H9 (cell line): ENCODE data around the gene HSPBP1. TPM values are rescaled to one million over a fixed set of nuclear protein-coding genes. Genes with fewer than 3 reads are reported as not detected.
A peak's percentile ranks its signal among the peaks of the same experiment; 100 is the strongest.

Experiments
- DNase-seq: peaks from one replicate; pipeline ENCODE4 v3.0.0-alpha.2; 2017
- H2AFZ ChIP-seq: one replicate; pipeline ENCODE4 v1.6.1; 2013; ENCODE audit warnings: mild to moderate bottlenecking, low read length, control low read depth, moderate library complexity
- H2AK5ac ChIP-seq: 2 replicates; pipeline ENCODE4 v1.6.1; 2013; ENCODE audit warnings: low read length, control low read depth, mixed read lengths; ENCODE audit not compliant: insufficient read length
- H2BK120ac ChIP-seq: one replicate; pipeline ENCODE4 v1.6.1; 2013; ENCODE audit warnings: low read depth, mild to moderate bottlenecking, low read length, control low read depth, inconsistent platforms; ENCODE audit not compliant: poor library complexity, severe bottlenecking
- H2BK12ac ChIP-seq: 2 replicates; pipeline ENCODE4 v1.6.1; 2013; ENCODE audit warnings: low read length, control low read depth, mixed read lengths, low read depth; ENCODE audit not compliant: insufficient read length
- H2BK15ac ChIP-seq: 2 replicates; pipeline ENCODE4 v1.6.1; 2013; ENCODE audit warnings: low read depth, low read length, control low read depth
- H2BK20ac ChIP-seq: one replicate; pipeline ENCODE4 v1.6.1; 2013; ENCODE audit warnings: low read depth, mild to moderate bottlenecking, low read length, control low read depth, inconsistent platforms; ENCODE audit not compliant: poor library complexity, severe bottlenecking
- H2BK5ac ChIP-seq: 2 replicates; pipeline ENCODE4 v1.6.1; 2013; ENCODE audit warnings: low read length, control low read depth, mixed read lengths; ENCODE audit not compliant: insufficient read length
- H3K14ac ChIP-seq: 2 replicates; pipeline ENCODE4 v1.6.1; 2013; ENCODE audit warnings: low read length, control low read depth; ENCODE audit not compliant: insufficient read depth
- H3K18ac ChIP-seq: 2 replicates; pipeline ENCODE4 v1.6.1; 2013; ENCODE audit warnings: low read depth, mild to moderate bottlenecking, mixed read lengths, low read length, control low read depth; ENCODE audit not compliant: insufficient read length
- H3K23ac ChIP-seq: 2 replicates; pipeline ENCODE4 v1.6.1; 2013; ENCODE audit warnings: low read length, control low read depth, mixed read lengths, low read depth; ENCODE audit not compliant: insufficient read length
- H3K23me2 ChIP-seq: 2 replicates; pipeline ENCODE4 v1.6.1; 2013; ENCODE audit warnings: low read depth, mild to moderate bottlenecking, mixed read lengths, low read length, control low read depth; ENCODE audit not compliant: insufficient read length, poor library complexity, severe bottlenecking
- H3K27ac ChIP-seq: 2 replicates; pipeline ENCODE4 v1.5.1; 2013; ENCODE audit warnings: low read length, control low read depth, mixed read lengths, low read depth; ENCODE audit not compliant: insufficient read length
- H3K27me3 ChIP-seq: 2 replicates; pipeline ENCODE4 v1.6.1; 2013; ENCODE audit warnings: low read length, control low read depth, inconsistent platforms; ENCODE audit not compliant: insufficient read depth
- H3K4ac ChIP-seq: 2 replicates; pipeline ENCODE4 v1.6.1; 2013; ENCODE audit warnings: low read depth, mild to moderate bottlenecking, control low read depth, inconsistent platforms, low read length, moderate library complexity
- H3K4me1 ChIP-seq: 2 replicates; pipeline ENCODE4 v1.6.1; 2013; ENCODE audit warnings: low read length, control low read depth, inconsistent platforms; ENCODE audit not compliant: insufficient read depth
- H3K4me2 ChIP-seq: 2 replicates; pipeline ENCODE4 v1.6.1; 2013; ENCODE audit warnings: low read length, control low read depth, mixed read lengths; ENCODE audit not compliant: insufficient read length, insufficient read depth
- H3K56ac ChIP-seq: 2 replicates; pipeline ENCODE4 v1.6.1; 2013; ENCODE audit warnings: low read depth, mild to moderate bottlenecking, mixed read lengths, low read length, control low read depth; ENCODE audit not compliant: insufficient read length
- H3K79me1 ChIP-seq: 2 replicates; pipeline ENCODE4 v1.6.1; 2013; ENCODE audit warnings: low read depth, mild to moderate bottlenecking, moderate library complexity, low read length, control low read depth, inconsistent platforms; ENCODE audit not compliant: insufficient read depth, poor library complexity, severe bottlenecking
- H3K79me2 ChIP-seq: 2 replicates; pipeline ENCODE4 v1.6.1; 2013; ENCODE audit warnings: low read length, control low read depth, inconsistent platforms; ENCODE audit not compliant: insufficient read depth
- H3K9ac ChIP-seq: 2 replicates; pipeline ENCODE4 v1.6.1; 2013; ENCODE audit warnings: low read length, control low read depth, mixed read lengths; ENCODE audit not compliant: insufficient read length; ENCODE audit errors: extremely low read depth
- H3K9me3 ChIP-seq: one replicate; pipeline ENCODE4 v1.6.1; 2013; ENCODE audit warnings: low read depth, low read length, inconsistent platforms; ENCODE audit not compliant: control insufficient read depth
- H3T11ph ChIP-seq: one replicate; pipeline ENCODE4 v1.6.1; 2013; ENCODE audit warnings: mild to moderate bottlenecking, low read length, control low read depth, inconsistent platforms
- H4K20me1 ChIP-seq: one replicate; pipeline ENCODE4 v1.6.1; 2013; ENCODE audit not compliant: control insufficient read depth, insufficient read length, insufficient read depth
- H4K5ac ChIP-seq: 2 replicates; pipeline ENCODE4 v1.6.1; 2013; ENCODE audit warnings: low read depth, mild to moderate bottlenecking, mixed read lengths, low read length, control low read depth; ENCODE audit not compliant: insufficient read length
- H4K8ac ChIP-seq: replicated peaks from 2 replicates; pipeline ENCODE4 v1.6.1; 2013; ENCODE audit warnings: low read length, control low read depth, mixed read lengths, low read depth; ENCODE audit not compliant: insufficient read length
- H4K91ac ChIP-seq: 2 replicates; pipeline ENCODE4 v1.6.1; 2013; ENCODE audit warnings: low read depth, mild to moderate bottlenecking, moderate library complexity, mixed read lengths, low read length, control low read depth; ENCODE audit not compliant: insufficient read length
- H3K27ac Mint-ChIP-seq, 3 experiments: 2 replicates in 2 of 3; 3 replicates in 1 of 3; pipeline ENCODE4 v1.8.0; 2020 to 2021; ENCODE audit warnings: mixed read lengths in 3 of 3, mild to moderate bottlenecking in 1 of 3, moderate library complexity in 1 of 3
- H3K27me3 Mint-ChIP-seq: 2 replicates; pipeline ENCODE4 v1.8.0; 2021; ENCODE audit warnings: low read depth, mild to moderate bottlenecking, moderate library complexity, mixed read lengths
- H3K36me3 Mint-ChIP-seq, 3 experiments: 2 replicates in 2 of 3; 3 replicates in 1 of 3; pipeline ENCODE4 v1.8.0; 2020 to 2021; ENCODE audit warnings: low read depth in 3 of 3, mixed read lengths in 3 of 3; ENCODE audit not compliant: insufficient read depth in 1 of 3
- H3K4me1 Mint-ChIP-seq, 2 experiments: 2 replicates each; pipeline ENCODE4 v1.8.0; 2020; ENCODE audit warnings: mixed read lengths in 2 of 2
- H3K4me3 Mint-ChIP-seq, 2 experiments: 2 replicates in 1 of 2; 3 replicates in 1 of 2; pipeline ENCODE4 v1.8.0; 2020 to 2021; ENCODE audit warnings: mild to moderate bottlenecking in 2 of 2, mixed read lengths in 2 of 2, moderate library complexity in 1 of 2
- H3K9me3 Mint-ChIP-seq, 2 experiments: 2 replicates in 1 of 2; 3 replicates in 1 of 2; pipeline ENCODE4 v1.8.0; 2020; ENCODE audit warnings: mild to moderate bottlenecking in 2 of 2, mixed read lengths in 2 of 2, moderate library complexity in 1 of 2
- CTCF ChIP-seq: fragments of 200-600 bp; sonication (generic); conservative IDR thresholded peaks from 3 replicates; pipeline ENCODE4 v1.8.0; 2021; ENCODE audit warnings: antibody characterized with exemption, mild to moderate bottlenecking
- whole genome bisulfite sequencing: extraction: QIAGEN DNeasy Blood & Tissue Kit; methylation state at CpG from one replicate; pipeline ENCODE4 v1.1.7; 2013; ENCODE audit warnings: missing lambda C conversion rate, low lambda C conversion rate, mixed read lengths; ENCODE audit not compliant: insufficient read length; ENCODE audit errors: extremely low coverage; 5-methylcytosine and 5-hydroxymethylcytosine counted together
- total RNA-seq: library from RNA; stranded (reverse); gene quantifications from 2 replicates; pipeline ENCODE4 v1.2.1, GENCODE V29; 2021

The HSPBP1 gene
- total RNA-seq, 1 experiment from 2014 or later = 47.4 TPM

GRCh38 chr19:55228015-55228391, 51.9 kb downstream of the HSPBP1 start:
- H4K20me1 ChIP-seq = no peaks in the 10 kb centered on the region
- no peaks in the 10 kb centered on the region for H3K27me3 ChIP-seq
- H3K9me3 ChIP-seq = no peaks in the 10 kb centered on the region
- H3K56ac ChIP-seq = no peak overlapping the region
- no peak overlapping the region for H3K27ac ChIP-seq
- no peak overlapping the region for H3K23ac ChIP-seq
- H3K4me1 Mint-ChIP-seq = peaks cover 0 to 6% of the 10 kb centered on the region in 2 experiments; a peak in 2 of 4 replicates
- H3K4me1 ChIP-seq = no peaks in the 10 kb centered on the region
- H3K18ac ChIP-seq = no peak overlapping the region
- DNase-seq = peak; percentile 25
- H3K79me1 ChIP-seq = no peaks in the 10 kb centered on the region
- H3K9me3 Mint-ChIP-seq = no peaks in the 10 kb centered on the region
- peak overlapping the region; percentile 50 to 90 (median 82); a peak in 4 of 7 replicates for H3K27ac Mint-ChIP-seq
- H3K4me2 ChIP-seq = no peak overlapping the region
- WGBS = no CpG with 5 or more reads among the region's 17 CpGs
- no peaks in the 10 kb centered on the region; the same call in 1 of the 2 replicates for H3K27me3 Mint-ChIP-seq
- no peak overlapping the region for H3K4me3 Mint-ChIP-seq
- H2AFZ ChIP-seq = no peak overlapping the region
- no peak overlapping the region for H4K5ac ChIP-seq
- H4K8ac ChIP-seq = no peak overlapping the region
- H2BK15ac ChIP-seq = no peak overlapping the region
- no peak overlapping the region for H2AK5ac ChIP-seq
- no peak overlapping the region for H2BK5ac ChIP-seq
- no peak overlapping the region for H3T11ph ChIP-seq
- no peaks in the 10 kb centered on the region for H3K23me2 ChIP-seq
- H3K79me2 ChIP-seq = no peaks in the 10 kb centered on the region
- no peak overlapping the region for H3K14ac ChIP-seq
- no peak overlapping the region for H3K4ac ChIP-seq
- no peak for TF ChIP-seq CTCF
- H3K36me3 Mint-ChIP-seq = peaks cover 10 to 31% (median 28%) of the 10 kb centered on the region in 3 experiments; a peak in 6 of 7 replicates
- no peak overlapping the region for H4K91ac ChIP-seq
- H2BK120ac ChIP-seq = no peak overlapping the region
- no peak overlapping the region for H3K9ac ChIP-seq
- H2BK12ac ChIP-seq = no peak overlapping the region
- H2BK20ac ChIP-seq = no peak overlapping the region
